GM12878 (cell line): Measurements from ENCODE around the gene BATF.
A peak's percentile ranks its signal among the peaks of the same experiment; 100 is the strongest.

Source experiments
- CTCF ChIP-seq, 3 experiments: IDR thresholded peaks in 2 of 3; conservative IDR thresholded peaks in 1 of 3; 2 replicates each; pipeline ENCODE4 v1.5.1; 2011; ENCODE audit warnings: low read depth in 3 of 3, low read length in 3 of 3, mild to moderate bottlenecking in 3 of 3, control low read depth in 2 of 3, moderate library complexity in 2 of 3, inconsistent platforms in 1 of 3, mixed read lengths in 1 of 3; ENCODE audit not compliant: control insufficient read depth in 2 of 3, insufficient read depth in 1 of 3; ENCODE audit errors: extremely low read depth in 1 of 3
- ELK1 ChIP-seq: IDR thresholded peaks from 2 replicates; pipeline ENCODE4 v1.6.1; 2012; ENCODE audit warnings: low read depth, low read length, improper control_type of control experiment
- ESRRA ChIP-seq: IDR thresholded peaks from 2 replicates; pipeline ENCODE4 v1.6.1; 2012; ENCODE audit warnings: mild to moderate bottlenecking, low read length, improper control_type of control experiment
- HDAC2 ChIP-seq: fragments of 200-600 bp; sonication (generic); IDR thresholded peaks from 2 replicates; pipeline ENCODE4 v1.6.1; 2017
- NRF1 ChIP-seq: conservative IDR thresholded peaks from 2 replicates; pipeline ENCODE4 v1.6.1; 2011; ENCODE audit warnings: mild to moderate bottlenecking, low read depth, low read length, improper control_type of control experiment
- POLR2AphosphoS5 ChIP-seq: IDR thresholded peaks from 2 replicates; pipeline ENCODE4 v1.6.1; 2011; ENCODE audit warnings: mild to moderate bottlenecking, low read length, inconsistent platforms
- SPI1 ChIP-seq: IDR thresholded peaks from 2 replicates; pipeline ENCODE4 v1.6.1; 2011; ENCODE audit warnings: low read depth, mild to moderate bottlenecking, low read length, moderate library complexity, borderline replicate concordance; ENCODE audit not compliant: insufficient read depth

- TF ChIP-seq CTCF (IDR thresholded peaks at IDR 0.05 in 2 of 3, conservative IDR thresholded peaks at IDR 0.05 in 1 of 3; ENCODE audit: control insufficient read depth in 2 of 3, extremely low read depth in 1 of 3, insufficient read depth in 1 of 3, low read depth in 3 of 3, low read length in 3 of 3) = peak in 1 of 3 experiments; percentile 10; a peak in 1 of 6 replicates
- TF ChIP-seq ELK1 = no peak
- TF ChIP-seq SPI1 = no peak
- no peak for TF ChIP-seq POLR2AphosphoS5
- TF ChIP-seq NRF1 = no peak
- TF ChIP-seq ESRRA = no peak
- no peak for TF ChIP-seq HDAC2
These were observed 32.8 kb upstream of the BATF start for GRCh38 chr14:75489480-75489837.
